ENCODE data around the gene STON2.
A peak's percentile ranks its signal among the peaks of the same experiment; 100 is the strongest.

- TF ChIP-seq ZFP41 (CRISPR knock-in tag; IDR thresholded peaks at IDR 0.05; ENCODE audit: borderline replicate concordance) (no peak), ZNF513 (CRISPR knock-in tag; conservative IDR thresholded peaks at IDR 0.05) (no peak), NR2F6 (IDR thresholded peaks at IDR 0.05) (no peak), NR2F6 (CRISPR knock-in tag; IDR thresholded peaks at IDR 0.05) (peak; percentile 21; the same call in 1 of the 2 replicates), ZBTB1 (CRISPR knock-in tag; IDR thresholded peaks at IDR 0.05; ENCODE audit: borderline replicate concordance) (no peak), RNF2 (conservative IDR thresholded peaks at IDR 0.05; ENCODE audit: low read depth) (peak; percentile 96), ZNF10 (CRISPR knock-in tag; IDR thresholded peaks at IDR 0.05; ENCODE audit: borderline replicate concordance, low read depth) (no peak)
Measured at GRCh38 chr14:81220830-81221578, 179.1 kb downstream of the STON2 start, which contains the start of gene GTF2A1.
